AG09319 (cell line): Measurements from ENCODE around the gene DISC1.
A peak's percentile ranks its signal among the peaks of the same experiment; 100 is the strongest.

Experiments
- DNase-seq: peaks from one replicate; pipeline ENCODE4 v3.0.0-alpha.2; 2010; ENCODE audit warnings: low read depth; ENCODE audit errors: extremely low read depth
- CTCF ChIP-seq: IDR thresholded peaks from 2 replicates; pipeline ENCODE4 v1.5.1; 2011; ENCODE audit warnings: low read depth, mild to moderate bottlenecking, inconsistent platforms, low read length, moderate library complexity

DISC1 gene

GRCh38 chr1:231626535-231626950 is at the start of gene DISC1:
Gene DISC1, plus strand, starts transcription at chr1:231626790. Its CDS starts 78 bp downstream, at chr1:231626868.
- peak; percentile 65 for DNase-seq
- TF ChIP-seq CTCF = no peak

- no peak for DNase-seq
- TF ChIP-seq CTCF = no peak
These were observed 49.5 kb upstream of the DISC1 start for GRCh38 chr1:231576804-231577718.

- no peak for TF ChIP-seq CTCF
- DNase-seq = no peak
These were observed 45.7 kb upstream of the DISC1 start for GRCh38 chr1:231580874-231581273.

- TF ChIP-seq CTCF = no peak
- no peak for DNase-seq
These were observed 44.7 kb upstream of the DISC1 start for GRCh38 chr1:231581859-231582258.

GRCh38 chr1:231583376-231583775 is 43.2 kb upstream of the DISC1 start:
- DNase-seq = no peak
- no peak for TF ChIP-seq CTCF

- no peak for DNase-seq
- TF ChIP-seq CTCF = no peak; the same call in 1 of the 2 replicates
These were observed 42.5 kb upstream of the DISC1 start for GRCh38 chr1:231584117-231584516.

GRCh38 chr1:231584921-231585320 is 41.7 kb upstream of the DISC1 start:
- no peak for TF ChIP-seq CTCF
- no peak for DNase-seq
